AML-193 (cell line): ENCODE results near the gene YBEY.
A peak's percentile ranks its signal among the peaks of the same experiment; 100 is the strongest.

Source experiments
- DNase-seq, 2 experiments: peaks; one replicate each; lab custom pipeline; 2025; lab: John Stamatoyannopoulos, UW

YBEY gene

GRCh38 chr21:46264690-46265144, 21.4 kb upstream of the YBEY start:
- DNase-seq, result no peak

- no peak for DNase-seq
Measured at GRCh38 chr21:46265736-46266525, 20.2 kb upstream of the YBEY start.

- DNase-seq, result no peak
Measured at GRCh38 chr21:46266946-46267345, 19.2 kb upstream of the YBEY start.

- no peak for DNase-seq
Measured at GRCh38 chr21:46268371-46268770, 17.8 kb upstream of the YBEY start.

GRCh38 chr21:46269466-46269865, 16.7 kb upstream of the YBEY start:
- no peak for DNase-seq

GRCh38 chr21:46273341-46273740, 12.8 kb upstream of the YBEY start:
- no peak for DNase-seq

- no peak for DNase-seq
Measured at GRCh38 chr21:46274797-46275390, 11.2 kb upstream of the YBEY start.

- peak; percentile 29 to 41 for DNase-seq
Measured at GRCh38 chr21:46284077-46284644, 2.0 kb upstream of the YBEY start.

- no peak for DNase-seq
Measured at GRCh38 chr21:46284733-46285132, 1.4 kb upstream of the YBEY start.

GRCh38 chr21:46285206-46285661, 908 bp upstream of the YBEY start, which contains the start of gene MCM3AP:
Gene MCM3AP (minus strand): TSS chr21:46285611. CDS start chr21:46285286, 325 bp downstream.
- peak in 1 of 2 experiments; percentile 24 for DNase-seq

- peak; percentile 38 to 59 for DNase-seq
Measured at GRCh38 chr21:46286648-46287002, 483 bp downstream of the YBEY start.

- DNase-seq, result no peak
Measured at GRCh38 chr21:46287541-46287940, 1.4 kb downstream of the YBEY start.

- DNase-seq, result no peak
Measured at GRCh38 chr21:46289655-46290179, 3.6 kb downstream of the YBEY start.

GRCh38 chr21:46291561-46291960, 5.4 kb downstream of the YBEY start:
- DNase-seq, result no peak

GRCh38 chr21:46294647-46295176, 8.6 kb downstream of the YBEY start:
- DNase-seq, result no peak

- DNase-seq, result no peak
Measured at GRCh38 chr21:46295177-46295770, 9.1 kb downstream of the YBEY start.

- DNase-seq, result peak; percentile 60 to 65
Measured at GRCh38 chr21:46295996-46296752, 10.0 kb downstream of the YBEY start.

GRCh38 chr21:46297338-46298271, 11.5 kb downstream of the YBEY start:
- DNase-seq, result no peak

GRCh38 chr21:46299167-46299566, 13.0 kb downstream of the YBEY start:
- DNase-seq, result no peak

- no peak for DNase-seq
Measured at GRCh38 chr21:46301759-46302158, 15.6 kb downstream of the YBEY start.
